Pancreas (tissue), 10 donors: ENCODE results near the gene HOXD8. TPM values are rescaled to one million over a fixed set of nuclear protein-coding genes. Genes with fewer than 3 reads are reported as not detected.

Source experiments
- ATAC-seq, 4 donors: fragments of 200-7000 bp; cut with Tn5 transposase; one replicate each; pipeline versions ENCODE4 v1.8.0 to v1.9.1; 2020; ENCODE audit warnings: mild to moderate bottlenecking in 4 of 4, moderate library complexity in 4 of 4
- DNase-seq, 6 donors: peaks; one replicate each; pipeline ENCODE4 v3.0.0-alpha.2; 2020
- FAIRE-seq: peaks from 2 replicates; lab custom pipeline; 2012; peaks lifted over from hg19 to GRCh38; lab: Jason Lieb, UNC
- H3K27ac ChIP-seq, 4 donors: fragments of 200-600 bp; sonication (generic); 1 replicate in 3 of 4; 2 replicates in 1 of 4; pipeline versions ENCODE4 v1.5.0 to v1.8.0; 2020
- H3K27me3 ChIP-seq, 4 donors: fragments of 200-600 bp; one replicate each; pipeline ENCODE4 v1.8.0; 2021
- H3K36me3 ChIP-seq, 3 donors: fragments of 200-600 bp; sonication (generic) in 1 of 3; one replicate each; pipeline versions ENCODE4 v1.5.0 to v1.8.0; 2020 to 2021
- H3K4me1 ChIP-seq, 3 donors: fragments of 200-600 bp; one replicate each; pipeline ENCODE4 v1.8.0; 2021
- H3K4me3 ChIP-seq, 4 donors: fragments of 200-600 bp; sonication (generic) in 2 of 4; one replicate each; pipeline versions ENCODE4 v1.5.0 to v1.8.0; 2020 to 2021
- H3K9me3 ChIP-seq, 4 donors: fragments of 200-600 bp; one replicate each; pipeline ENCODE4 v1.8.0; 2021
- CTCF ChIP-seq, 4 donors: fragments of 200-600 bp; sonication (generic) in 3 of 4; IDR thresholded peaks; one replicate each; pipeline versions ENCODE4 v1.5.0 to v1.8.0; 2021; ENCODE audit warnings: antibody characterized with exemption in 4 of 4
- WGBS, 2 donors: extraction: QIAGEN DNeasy Blood & Tissue Kit; methylation state at CpG; one replicate each; pipeline ENCODE4 v1.1.7; 2013; 5-methylcytosine and 5-hydroxymethylcytosine counted together
- intact Hi-C, 3 donors: fragments of 100-400 bp; cut with DNase I; formaldehyde crosslinking; loops; one replicate each; pipeline versions ENCODE4 v1.11.1 to v1.14.2; 2022
- polyA plus RNA-seq, 2 donors: library from polyadenylated mRNA; stranded (reverse); fragments of 200-250 nt; gene quantifications; one replicate each; pipeline ENCODE4 v1.2.3, GENCODE V29; 2013
- total RNA-seq, 6 donors: library from RNA; stranded (reverse); fragmentation: NEBNext Ultra II Directional in 4 of 6; extraction: Animal tissue kit (Norgen Biotek cat#: 25700) in 4 of 6; gene quantifications; one replicate each; pipeline versions ENCODE4 v1.2.1 to v1.2.4, GENCODE V29; 2021 to 2023
- donor health status: healthy with polysubstance abuse.
- donor health status: DM: no; HTN: no; CAD: no; lungs with moderate emphysema.
- donor health status: DM: no; HTN: no; CAD: no.
- donor health status: control.
- donor health status: control.
- donor health status: Bipolar disorder and iron deficiency.
- donor health status: DM: yes; HTN: yes; CAD: no.
- donor health status: DM: no; HTN: no; CAD: no.
- donor health status: DM: no; HTN: no; CAD: no.
- donor health status: DM: yes; HTN: yes; CAD: no.

The HOXD8 gene
- total and polyA plus RNA-seq, 8 donors = 0.19 to 1.5 (median 0.62) TPM

GRCh38 chr2:176081837-176082524, 47.5 kb upstream of the HOXD8 start:
- WGBS, 2 donors = 10 to 11% methylated on average over 58 to 62 of the region's 62 CpGs
- TF ChIP-seq CTCF (IDR thresholded peaks at IDR 0.05) = no peak
- H3K4me3 ChIP-seq = no peak overlapping the region
- peak in 1 of 6 donors; percentile 60 for DNase-seq
- ATAC-seq = no peak
- H3K4me1 ChIP-seq = no peaks in the 10 kb centered on the region
- no peaks in the 10 kb centered on the region for H3K9me3 ChIP-seq
- intact Hi-C loops = no loop called here
- no peaks in the 10 kb centered on the region for H3K36me3 ChIP-seq
- H3K27me3 ChIP-seq = peaks cover 28 to 93% (median 47%) of the 10 kb centered on the region in 4 donors
- no peak for FAIRE-seq
- H3K27ac ChIP-seq = no peak overlapping the region

- DNase-seq = no peak
- Histone ChIP-seq H3K27me3 (peaks cover 23 to 93% (median 45%) of the 10 kb centered on the region in 4 donors), H3K4me3 (no peak overlapping the region), H3K36me3 (no peaks in the 10 kb centered on the region), H3K9me3 (no peaks in the 10 kb centered on the region), H3K4me1 (no peaks in the 10 kb centered on the region), H3K27ac (no peak overlapping the region)
- WGBS, 2 donors = 11% methylated on average over 10 of the region's 10 CpGs
- TF ChIP-seq CTCF (IDR thresholded peaks at IDR 0.05) = no peak
- intact Hi-C loops = no loop called here
- no peak for FAIRE-seq
- no peak for ATAC-seq
These were observed 47.0 kb upstream of the HOXD8 start for GRCh38 chr2:176082525-176082823.

- WGBS, 2 donors = 7% methylated on average over 64 to 66 of the region's 66 CpGs
- peak in 1 of 6 donors; percentile 67 for DNase-seq
- intact Hi-C loops = no loop called here
- Histone ChIP-seq H3K4me1 (peaks cover 0 to 5% (median 0%) of the 10 kb centered on the region in 3 donors), H3K9me3 (no peaks in the 10 kb centered on the region), H3K36me3 (no peaks in the 10 kb centered on the region), H3K27ac (no peak overlapping the region), H3K27me3 (peaks cover 17 to 93% (median 44%) of the 10 kb centered on the region in 4 donors), H3K4me3 (no peak overlapping the region)
- no peak for ATAC-seq
- no peak for TF ChIP-seq CTCF (IDR thresholded peaks at IDR 0.05)
- no peak for FAIRE-seq
These were observed 46.4 kb upstream of the HOXD8 start for GRCh38 chr2:176082824-176083751.

GRCh38 chr2:176083796-176084261, 45.7 kb upstream of the HOXD8 start, which contains the start of gene EVX2:
Gene EVX2, minus strand, starts transcription at chr2:176083962. Its CDS starts 186 bp downstream, at chr2:176083776.
- Histone ChIP-seq H3K4me3 (no peak within 1 kb of the TSS), H3K27me3 (peaks cover 11 to 94% (median 41%) of the 10 kb centered on the region in 4 donors), H3K36me3 (no peaks in the 10 kb centered on the region), H3K9me3 (no peaks in the 10 kb centered on the region), H3K4me1 (peaks cover 0 to 6% (median 0%) of the 10 kb centered on the region in 3 donors), H3K27ac (no peak within 1 kb of the TSS)
- intact Hi-C loops = no loop called here
- 13 to 15% methylated on average over 27 of the region's 27 CpGs for WGBS, 2 donors
- no peak for ATAC-seq
- TF ChIP-seq CTCF (IDR thresholded peaks at IDR 0.05) = no peak
- no peak for DNase-seq
- no peak for FAIRE-seq
